SK-N-DZ (cell line): Measurements from ENCODE around the gene HINT3.
"Not testable (repeated sequence)": the region's sequence is repeated elsewhere in the genome, so short reads cannot be mapped to it uniquely, and the experiment has no call there.

Source experiments
- DNase-seq: peaks from one replicate; pipeline ENCODE4 v3.0.0-alpha.2; 2015; ENCODE audit warnings: low spot score
- small RNA-seq, 2 experiments: library from RNA; depleted of rRNA; stranded (forward); fragments of <200 nt; gene quantifications; one replicate each; pipeline ENCODE3, GENCODE V24; 2014

HINT3 gene

GRCh38 chr6:125995972-125996580 is 39.5 kb downstream of the HINT3 start:
- DNase-seq = peak; percentile 72

GRCh38 chr6:126002755-126003679 is 46.4 kb downstream of the HINT3 start:
- DNase-seq = no peak

GRCh38 chr6:126007800-126008199 is 51.2 kb downstream of the HINT3 start:
- no peak for DNase-seq

GRCh38 chr6:126010040-126010439 is 53.5 kb downstream of the HINT3 start:
- no peak for DNase-seq

DNA sequence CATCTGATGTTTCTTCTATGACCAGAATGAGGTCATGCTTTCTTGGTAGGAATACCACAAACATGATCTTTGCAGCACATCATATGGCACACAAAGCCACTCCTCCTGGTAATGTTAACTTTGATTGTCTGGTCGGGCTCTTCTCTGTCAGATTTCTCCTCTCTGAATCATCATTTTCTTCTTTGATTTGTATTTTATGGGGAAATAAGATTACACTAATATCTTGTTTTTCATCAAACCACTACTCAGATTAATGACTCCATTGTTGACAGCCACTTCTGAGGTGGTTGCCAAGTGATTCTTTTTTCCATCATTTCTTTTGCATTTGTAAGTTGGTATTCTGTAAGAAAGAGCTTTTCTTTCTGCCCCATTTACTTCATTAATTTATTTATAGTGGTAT is 59.3 kb downstream of the HINT3 start:
- no peak for DNase-seq

- no peak for DNase-seq
Measured at GRCh38 chr6:126016591-126016990, 60.0 kb downstream of the HINT3 start.

DNA sequence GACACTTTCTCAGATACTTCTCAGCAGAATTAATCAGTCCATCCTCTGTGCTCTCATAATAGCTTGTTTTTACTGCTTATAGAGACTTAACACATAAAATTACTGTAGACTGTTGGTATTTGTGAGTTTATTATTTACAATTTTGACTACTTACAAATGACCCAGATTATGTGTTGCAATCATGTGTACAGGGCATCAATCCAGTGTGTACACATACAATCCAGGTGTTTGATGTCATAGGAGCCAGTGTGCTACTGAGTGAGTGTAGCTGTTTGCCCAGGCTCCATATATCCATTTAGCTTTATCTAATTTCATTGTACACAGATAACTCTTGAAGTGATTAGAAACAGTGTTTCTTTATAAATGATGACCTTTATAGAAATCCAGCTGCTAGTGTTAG is 61.1 kb downstream of the HINT3 start:
- DNase-seq = peak; percentile 10

- DNase-seq = no peak
Measured at GRCh38 chr6:126020305-126021050, 63.9 kb downstream of the HINT3 start.

DNA sequence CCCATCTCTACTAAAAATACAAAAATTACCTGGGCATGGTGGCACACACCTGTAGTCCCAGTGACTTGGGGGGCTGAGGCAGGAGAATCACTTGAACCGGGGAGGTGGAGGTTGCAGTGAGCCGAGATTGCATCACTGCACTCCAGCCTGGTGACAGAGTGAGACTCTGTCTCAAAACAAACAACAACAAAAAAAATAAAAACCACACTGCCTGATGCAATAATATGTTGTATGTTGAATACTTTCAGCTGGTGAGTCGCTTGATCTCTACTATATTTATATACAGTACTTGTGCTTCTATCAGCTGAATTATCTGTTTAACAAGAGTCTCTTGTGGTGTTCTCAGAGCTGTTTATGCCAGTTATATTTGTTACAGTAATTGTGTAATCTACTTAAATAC is 66.9 kb downstream of the HINT3 start:
- not testable (repeated sequence) for DNase-seq

DNA sequence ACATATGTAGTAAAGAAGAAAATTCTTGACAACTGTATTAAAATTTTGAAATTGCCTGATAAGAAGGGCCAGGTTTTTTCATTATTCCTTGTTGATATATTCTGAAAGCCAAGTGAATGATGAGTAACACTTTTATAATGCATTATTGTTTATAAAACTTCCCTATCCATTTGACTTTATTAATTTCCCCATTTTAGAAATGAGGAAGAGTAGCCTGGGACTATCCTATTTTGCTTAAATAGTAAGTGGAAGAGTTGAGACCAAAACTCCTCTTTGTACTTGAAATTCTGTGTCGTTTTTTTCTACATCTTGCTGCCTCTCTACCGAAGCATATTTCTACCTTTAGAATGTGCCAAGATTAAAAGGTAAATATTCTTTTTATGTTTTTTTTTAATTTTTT is 69.4 kb downstream of the HINT3 start:
- DNase-seq = no peak

- no peak for DNase-seq
Measured at GRCh38 chr6:126027601-126028000, 71.0 kb downstream of the HINT3 start.

Small RNAs within 50 kb of the gene (small RNA-seq; reads per million reads assigned to genes)
- gene RNA5SP216 = 0 reads per million in 2 experiments
